GM23248 (cell line): ENCODE results near the gene HTT. TPM values are rescaled to one million over a fixed set of nuclear protein-coding genes. Genes with fewer than 3 reads are reported as not detected.

Experiments used
- DNase-seq: peaks from one replicate; pipeline ENCODE4 v3.0.0-alpha.2; 2015
- H2AFZ ChIP-seq: fragments of 200-600 bp; sonication (generic); 2 replicates; pipeline ENCODE4 v1.6.1; 2016; ENCODE audit warnings: antibody characterized with exemption
- H3F3A ChIP-seq: fragments of 200-600 bp; sonication (generic); 2 replicates; pipeline ENCODE4 v1.6.1; 2016; ENCODE audit warnings: mild to moderate bottlenecking, antibody characterized with exemption, mixed run types; ENCODE audit not compliant: insufficient read depth
- H3K27ac ChIP-seq: fragments of 200-600 bp; sonication (generic); 2 replicates; pipeline ENCODE4 v1.5.1; 2016; ENCODE audit warnings: mild to moderate bottlenecking
- H3K27me3 ChIP-seq: fragments of 200-600 bp; sonication (generic); replicated peaks from 2 replicates; pipeline ENCODE4 v1.6.1; 2016; ENCODE audit warnings: mild to moderate bottlenecking; ENCODE audit not compliant: insufficient read depth
- H3K36me3 ChIP-seq: fragments of 200-600 bp; sonication (generic); 2 replicates; pipeline ENCODE4 v1.6.1; 2016; ENCODE audit warnings: low read depth, mild to moderate bottlenecking
- H3K4me1 ChIP-seq: fragments of 200-600 bp; sonication (generic); 2 replicates; pipeline ENCODE4 v1.6.1; 2016; ENCODE audit warnings: mild to moderate bottlenecking; ENCODE audit not compliant: insufficient read depth
- H3K4me2 ChIP-seq: fragments of 200-600 bp; sonication (generic); one replicate; pipeline ENCODE4 v1.6.1; 2016; ENCODE audit warnings: mild to moderate bottlenecking; ENCODE audit not compliant: unreplicated experiment
- H3K4me3 ChIP-seq: fragments of 200-600 bp; sonication (generic); 2 replicates; pipeline ENCODE4 v1.5.1; 2016; ENCODE audit warnings: mild to moderate bottlenecking
- H3K79me2 ChIP-seq: fragments of 200-600 bp; sonication (generic); 2 replicates; pipeline ENCODE4 v1.6.1; 2016; ENCODE audit warnings: mild to moderate bottlenecking; ENCODE audit not compliant: insufficient read depth
- H3K9ac ChIP-seq: fragments of 200-600 bp; sonication (generic); 2 replicates; pipeline ENCODE4 v1.6.1; 2016; ENCODE audit warnings: mild to moderate bottlenecking
- H3K9me2 ChIP-seq: fragments of 200-600 bp; sonication (generic); 2 replicates; pipeline ENCODE4 v1.6.1; 2016; ENCODE audit warnings: mixed run types, mild to moderate bottlenecking, moderate library complexity; ENCODE audit not compliant: insufficient read depth
- H3K9me3 ChIP-seq: fragments of 200-600 bp; sonication (generic); one replicate; pipeline ENCODE4 v1.6.1; 2017; ENCODE audit warnings: low read depth
- H4K20me1 ChIP-seq: fragments of 200-600 bp; sonication (generic); 2 replicates; pipeline ENCODE4 v1.6.0; 2016; ENCODE audit not compliant: insufficient read depth
- EZH2 ChIP-seq: fragments of 200-600 bp; sonication (generic); IDR thresholded peaks from 2 replicates; pipeline ENCODE4 v1.6.1; 2018; ENCODE audit warnings: antibody characterized with exemption, mild to moderate bottlenecking; ENCODE audit not compliant: insufficient read depth, poor library complexity, severe bottlenecking
- EZH2phosphoT487 ChIP-seq: fragments of 200-600 bp; sonication (generic); IDR thresholded peaks from 2 replicates; pipeline ENCODE4 v1.6.1; 2018; ENCODE audit warnings: antibody characterized with exemption, moderate library complexity, mild to moderate bottlenecking, low read depth; ENCODE audit not compliant: insufficient read depth
- WGBS, 2 experiments: methylation state at CpG; one replicate each; pipeline ENCODE4 v1.1.6; 2015 to 2017; ENCODE audit warnings: low lambda C conversion rate in 2 of 2, low coverage in 1 of 2; ENCODE audit errors: missing lambda C conversion rate in 2 of 2; 5-methylcytosine and 5-hydroxymethylcytosine counted together
- in situ Hi-C: fragments of 300-500 bp; cut with MboI; formaldehyde crosslinking; loops from 2 replicates; pipeline ENCODE4 v1.15.0; 2020
- polyA plus RNA-seq: library from polyadenylated mRNA; unstranded; fragments of >200 nt; fragmentation: Nextera tagmentation; extraction: Ambion mirVana; gene quantifications from 2 replicates; pipeline ENCODE4 v1.2.1, GENCODE V29; 2016
- total RNA-seq: library from RNA; depleted of rRNA; stranded (reverse); fragments of >200 nt; shearing (Covaris generic); gene quantifications from 2 replicates; pipeline ENCODE4 v1.2.3, GENCODE V29; 2014

Gene HTT
- total and polyA plus RNA-seq, 2 experiments from 2014 or later = 8.2 to 26.5 TPM

DNA sequence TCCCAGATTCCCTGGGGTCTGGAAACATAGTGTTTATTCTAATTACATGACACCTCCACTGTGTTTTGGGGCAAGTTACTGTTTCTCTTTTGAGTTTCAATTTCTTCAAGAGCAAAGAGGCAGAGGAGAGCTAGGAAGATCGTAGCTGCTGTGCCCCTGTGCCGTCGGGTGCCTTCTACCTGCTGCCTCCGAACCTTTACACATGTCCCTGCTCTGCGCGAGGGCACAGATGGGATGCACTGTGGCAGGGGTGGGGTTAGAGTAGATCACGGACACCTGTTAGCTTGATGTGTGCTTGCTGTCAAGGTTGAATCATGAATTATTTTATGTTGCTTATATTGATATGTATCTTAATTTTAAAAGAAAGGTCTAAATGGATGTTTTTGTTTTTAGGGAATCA lies 103.4 kb downstream of the HTT start:
- no peak overlapping the region for H3K27ac ChIP-seq
- 95 to 97% methylated on average over 7 of the region's 7 CpGs for WGBS, 2 experiments
- no peaks in the 10 kb centered on the region for H3F3A ChIP-seq
- H3K36me3 ChIP-seq = peaks cover 26% of the 10 kb centered on the region
- H3K4me2 ChIP-seq = no peak overlapping the region
- H3K79me2 ChIP-seq = no peaks in the 10 kb centered on the region
- no peaks in the 10 kb centered on the region for H3K9me3 ChIP-seq
- H2AFZ ChIP-seq = no peak overlapping the region
- no peak for TF ChIP-seq EZH2
- H4K20me1 ChIP-seq = no peaks in the 10 kb centered on the region
- H3K9ac ChIP-seq = no peak overlapping the region
- no peak overlapping the region for H3K4me3 ChIP-seq
- no peak for DNase-seq
- H3K27me3 ChIP-seq = no peaks in the 10 kb centered on the region
- no peaks in the 10 kb centered on the region for H3K4me1 ChIP-seq
- in situ Hi-C loops = no loop called here
- H3K9me2 ChIP-seq = no peaks in the 10 kb centered on the region

GRCh38 chr4:3178351-3178750 lies 103.9 kb downstream of the HTT start:
- Histone ChIP-seq H3K27ac (no peak overlapping the region), H3K4me1 (no peaks in the 10 kb centered on the region), H2AFZ (no peak overlapping the region), H3K9me3 (no peaks in the 10 kb centered on the region), H3K9me2 (no peaks in the 10 kb centered on the region), H3K36me3 (peaks cover 23% of the 10 kb centered on the region), H3F3A (no peaks in the 10 kb centered on the region), H3K79me2 (no peaks in the 10 kb centered on the region), H3K9ac (no peak overlapping the region), H3K4me3 (no peak overlapping the region), H4K20me1 (no peaks in the 10 kb centered on the region), H3K4me2 (no peak overlapping the region), H3K27me3 (no peaks in the 10 kb centered on the region)
- no peak for TF ChIP-seq EZH2phosphoT487
- TF ChIP-seq EZH2 = no peak
- 88 to 89% methylated on average over 9 of the region's 9 CpGs for WGBS, 2 experiments
- in situ Hi-C loops = no loop called here
- no peak for DNase-seq

DNA sequence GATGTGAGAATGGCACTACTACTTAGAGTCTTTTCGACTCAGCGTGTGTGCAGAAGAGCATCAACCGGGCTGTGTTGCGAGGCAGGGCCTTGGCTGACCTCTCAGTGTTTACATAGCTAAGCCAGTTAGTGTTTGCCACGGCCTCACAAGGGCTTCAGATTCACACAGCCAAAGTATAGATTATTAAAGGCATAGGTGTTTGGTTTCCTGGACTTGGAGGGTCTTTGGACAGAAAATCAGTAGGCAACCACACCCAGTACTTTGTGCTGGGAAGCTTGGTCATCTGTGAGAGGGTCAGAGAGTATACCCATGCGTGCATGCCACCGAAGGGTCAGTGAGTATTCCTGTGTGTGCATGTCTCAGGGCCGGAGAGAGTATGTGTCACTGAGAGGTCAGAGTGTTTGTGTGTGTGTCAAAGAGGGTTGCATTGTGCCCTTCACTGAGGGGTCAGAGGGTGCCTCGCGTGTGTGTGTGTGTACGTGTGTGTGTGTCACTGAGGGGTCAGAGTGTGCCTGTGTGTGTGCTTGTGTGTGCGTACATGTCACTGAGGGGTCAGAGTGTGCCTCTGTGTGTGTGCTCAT lies 104.7 kb downstream of the HTT start:
- Histone ChIP-seq H3K9me2 (no peaks in the 10 kb centered on the region), H3F3A (no peaks in the 10 kb centered on the region), H3K36me3 (peaks cover 18% of the 10 kb centered on the region), H2AFZ (no peak overlapping the region), H3K27me3 (no peaks in the 10 kb centered on the region), H4K20me1 (no peaks in the 10 kb centered on the region), H3K9me3 (no peaks in the 10 kb centered on the region), H3K4me1 (no peaks in the 10 kb centered on the region), H3K79me2 (no peaks in the 10 kb centered on the region), H3K4me3 (no peak overlapping the region), H3K4me2 (no peak overlapping the region), H3K27ac (no peak overlapping the region), H3K9ac (no peak overlapping the region)
- DNase-seq = no peak
- no peak for TF ChIP-seq EZH2phosphoT487
- TF ChIP-seq EZH2 = no peak
- in situ Hi-C loops = no loop called here
- WGBS, 2 experiments = 86 to 87% methylated on average over 12 of the region's 12 CpGs

GRCh38 chr4:3183008-3183407 lies 108.5 kb downstream of the HTT start:
- no peak overlapping the region for H3K27ac ChIP-seq
- no peaks in the 10 kb centered on the region for H3K27me3 ChIP-seq
- H4K20me1 ChIP-seq = no peaks in the 10 kb centered on the region
- H3K9ac ChIP-seq = no peak overlapping the region
- H3K9me3 ChIP-seq = no peaks in the 10 kb centered on the region
- no peak overlapping the region for H2AFZ ChIP-seq
- no peaks in the 10 kb centered on the region for H3K9me2 ChIP-seq
- TF ChIP-seq EZH2 = no peak
- TF ChIP-seq EZH2phosphoT487 = no peak
- no peak overlapping the region for H3K4me2 ChIP-seq
- WGBS, 2 experiments = 92 to 95% methylated on average over 4 of the region's 4 CpGs
- no peaks in the 10 kb centered on the region for H3K79me2 ChIP-seq
- H3K4me3 ChIP-seq = no peak overlapping the region
- peaks cover 15% of the 10 kb centered on the region for H3K36me3 ChIP-seq
- DNase-seq = no peak
- no peaks in the 10 kb centered on the region for H3F3A ChIP-seq
- in situ Hi-C loops = no loop called here
- H3K4me1 ChIP-seq = no peaks in the 10 kb centered on the region

GRCh38 chr4:3184725-3185124 lies 110.2 kb downstream of the HTT start:
- no peaks in the 10 kb centered on the region for H3K4me1 ChIP-seq
- no peak overlapping the region for H3K9ac ChIP-seq
- no peaks in the 10 kb centered on the region for H3K9me3 ChIP-seq
- H3F3A ChIP-seq = no peaks in the 10 kb centered on the region
- no peaks in the 10 kb centered on the region for H3K27me3 ChIP-seq
- no peaks in the 10 kb centered on the region for H3K79me2 ChIP-seq
- TF ChIP-seq EZH2phosphoT487 (no peak), EZH2 (no peak)
- DNase-seq = no peak
- H4K20me1 ChIP-seq = no peaks in the 10 kb centered on the region
- WGBS, 2 experiments = 95 to 96% methylated on average over 4 of the region's 4 CpGs
- no peak overlapping the region for H3K4me3 ChIP-seq
- in situ Hi-C loops = no loop called here
- H3K9me2 ChIP-seq = no peaks in the 10 kb centered on the region
- H3K4me2 ChIP-seq = no peak overlapping the region
- peaks cover 22% of the 10 kb centered on the region for H3K36me3 ChIP-seq
- H3K27ac ChIP-seq = no peak overlapping the region
- H2AFZ ChIP-seq = no peak overlapping the region
